ENCODE results near the gene RCAN1.
A peak's percentile ranks its signal among the peaks of the same experiment; 100 is the strongest.

GRCh38 chr21:34635307-34635706 lies 20.4 kb upstream of the RCAN1 start:
- TF ChIP-seq POLR2A (IDR thresholded peaks at IDR 0.05) (no peak), CTCF (IDR thresholded peaks at IDR 0.05) (peak in 2 of 7 experiments; percentile 13 to 21)

All from body of pancreas (tissue), 4 donors.